ENCODE data around the gene FZR1.

The FZR1 gene

DNA sequence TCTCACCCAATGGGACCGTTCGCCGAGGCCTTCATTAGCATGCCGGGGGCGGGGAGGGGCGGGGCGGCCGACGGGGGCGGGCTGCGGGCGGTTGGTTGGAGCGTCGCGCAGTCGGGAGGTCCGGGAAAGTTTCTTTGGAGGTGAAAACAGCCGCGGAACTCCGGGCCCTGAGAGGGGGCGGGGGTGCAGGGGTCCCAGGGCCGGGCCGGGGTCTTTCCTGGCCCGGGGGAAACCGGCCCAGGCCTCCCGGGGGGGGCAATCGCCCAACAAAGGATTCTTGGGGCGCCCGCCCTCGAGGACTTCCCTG is 66.7 kb downstream of the FZR1 start, which contains the start of gene HMG20B:
TSS of gene HMG20B (plus strand) at position 90 of the 307 bp plus-strand sequence. CDS start 366 bp downstream, outside the sequence.
- no peak for DNase-seq
- H2BK15ac ChIP-seq (ENCODE audit: low read depth, poor library complexity, severe bottlenecking): peak within 1 kb of the TSS; percentile 96
- 1% methylated on average over 20 of the region's 30 CpGs for WGBS
- peaks cover 21% of the 10 kb centered on the region for H3K79me1 ChIP-seq (replicated peaks; ENCODE audit: low read length, poor library complexity, severe bottlenecking)
- H3K4me1 ChIP-seq (ENCODE audit: control insufficient read depth, insufficient read depth, low read depth, low read length): peaks cover 29% of the 10 kb centered on the region
- peak within 1 kb of the TSS; percentile 90 for H2AK5ac ChIP-seq (ENCODE audit: low read length, severe bottlenecking)
- H3K4ac ChIP-seq (ENCODE audit: low read depth in 1 of 2, low read length in 2 of 2): peak within 1 kb of the TSS; percentile 46 to 99
- H2BK5ac ChIP-seq (ENCODE audit: low read depth, low read length, poor library complexity, severe bottlenecking): peak within 1 kb of the TSS; percentile 24
- peak within 1 kb of the TSS; percentile 58 to 71 for H3K14ac ChIP-seq (ENCODE audit: low read length in 2 of 2)
- H3K4me3 ChIP-seq (ENCODE audit: insufficient read depth in 1 of 2, low read depth in 1 of 2, low read length in 2 of 2): peak within 1 kb of the TSS; percentile 83 to 89
- H3K36me3 ChIP-seq (ENCODE audit: control insufficient read depth in 1 of 2, insufficient read depth in 2 of 2, low read depth in 1 of 2, low read length in 2 of 2): peaks cover 15 to 37% of the 10 kb centered on the region in 2 experiments
- H3K27ac ChIP-seq (ENCODE audit: low read length, poor library complexity, severe bottlenecking): peak within 1 kb of the TSS; percentile 41
- peak within 1 kb of the TSS; percentile 87 for H4K91ac ChIP-seq (ENCODE audit: low read length)
- H4K8ac ChIP-seq (ENCODE audit: low read length): peak within 1 kb of the TSS; percentile 98
- peak within 1 kb of the TSS; percentile 89 to 95 for H3K18ac ChIP-seq (ENCODE audit: low read depth in 1 of 2, low read length in 2 of 2)
- no peaks in the 10 kb centered on the region for H3K9me3 ChIP-seq (ENCODE audit: control insufficient read depth, low read length)
- H2BK120ac ChIP-seq (ENCODE audit: low read depth, low read length): peak within 1 kb of the TSS; percentile 94
- H3K23ac ChIP-seq (ENCODE audit: low read length in 2 of 2): peak within 1 kb of the TSS in 1 of 2 experiments; percentile 93
- peak within 1 kb of the TSS; percentile 54 for H2AFZ ChIP-seq (ENCODE audit: low read depth, low read length)
- peak within 1 kb of the TSS in 1 of 2 experiments; percentile 55 for H2BK12ac ChIP-seq (ENCODE audit: low read length in 2 of 2)
- H3K27me3 ChIP-seq (ENCODE audit: control insufficient read depth in 1 of 2, insufficient read depth in 1 of 2, low read length in 2 of 2): no peaks in the 10 kb centered on the region
- H3K9ac ChIP-seq (ENCODE audit: low read length): peak within 1 kb of the TSS; percentile 87
- peak within 1 kb of the TSS; percentile 99 for H3K4me2 ChIP-seq (ENCODE audit: low read length, poor library complexity, severe bottlenecking)

DNA sequence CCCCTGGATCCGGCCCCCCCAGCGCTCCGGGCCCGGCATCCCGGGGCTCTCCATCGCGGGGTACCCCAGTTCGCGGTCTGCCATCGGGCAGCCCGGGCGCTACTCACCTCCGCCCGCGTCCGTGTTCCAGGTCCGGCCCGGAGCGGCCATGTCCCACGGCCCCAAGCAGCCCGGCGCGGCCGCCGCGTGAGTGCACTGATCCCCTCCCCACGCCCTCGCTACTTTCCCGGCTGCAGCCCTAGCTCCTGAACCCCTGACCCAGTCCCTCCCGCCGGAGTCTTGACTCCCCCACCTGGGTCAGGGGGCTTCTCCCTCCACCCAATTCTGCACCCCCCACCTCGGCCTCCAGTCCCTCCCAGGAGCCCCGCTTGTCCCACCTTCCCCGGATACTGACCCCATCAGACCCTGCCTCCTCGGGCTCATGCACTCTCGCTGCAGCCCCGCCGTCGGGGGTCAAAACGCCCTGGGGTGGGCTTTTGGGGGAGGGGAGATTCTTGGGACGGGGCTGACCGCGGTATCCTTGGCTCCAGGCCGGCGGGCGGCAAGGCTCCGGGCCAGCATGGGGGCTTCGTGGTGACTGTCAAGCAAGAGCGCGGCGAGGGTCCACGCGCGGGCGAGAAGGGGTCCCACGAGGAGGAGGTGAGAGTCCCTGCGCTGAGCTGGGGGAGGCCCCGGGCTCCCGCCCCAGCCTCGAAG is 67.2 kb downstream of the FZR1 start:
- no peak overlapping the region for H2AK5ac ChIP-seq (ENCODE audit: low read length, severe bottlenecking)

DNA sequence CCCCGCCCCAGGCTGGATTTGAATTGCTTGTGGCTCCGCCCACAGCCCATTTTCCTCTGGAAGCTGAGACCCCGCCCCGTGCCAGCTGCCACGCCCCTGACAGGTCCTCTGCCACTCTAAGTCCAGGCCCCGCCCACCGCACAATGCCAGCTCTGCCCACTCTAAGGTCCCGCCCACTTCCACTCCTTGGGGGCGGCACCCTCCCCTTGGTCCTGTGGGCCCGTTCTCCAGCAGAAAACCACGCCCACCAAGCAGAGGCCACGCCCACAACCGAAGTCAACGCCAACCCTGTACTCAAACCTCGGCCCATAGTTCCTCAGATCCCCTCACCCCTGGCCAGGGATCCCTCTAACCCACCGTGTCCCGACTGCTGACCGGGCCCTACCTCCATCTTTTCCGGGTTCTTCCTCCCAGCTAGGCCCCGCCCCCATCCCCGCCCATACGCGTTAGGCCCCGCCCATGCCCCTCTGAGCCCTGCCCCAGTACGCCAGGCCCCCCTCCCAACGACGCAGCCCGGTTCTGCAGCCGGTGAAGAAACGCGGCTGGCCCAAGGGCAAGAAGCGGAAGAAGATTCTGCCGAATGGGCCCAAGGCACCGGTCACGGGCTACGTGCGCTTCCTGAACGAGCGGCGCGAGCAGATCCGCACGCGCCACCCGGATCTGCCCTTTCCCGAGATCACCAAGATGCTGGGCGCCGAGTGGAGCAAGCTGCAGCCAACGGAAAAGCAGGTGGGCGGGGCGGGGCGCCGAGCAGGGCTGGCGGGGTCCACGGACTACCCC is 67.9 kb downstream of the FZR1 start:
- Histone ChIP-seq H2BK120ac (ENCODE audit: low read depth, low read length) (peak overlapping the region; percentile 34), H3K4ac (ENCODE audit: low read depth in 1 of 2, low read length in 2 of 2) (no peak overlapping the region), H2AK5ac (ENCODE audit: low read length, severe bottlenecking) (no peak overlapping the region), H3K4me3 (ENCODE audit: insufficient read depth in 1 of 2, low read depth in 1 of 2, low read length in 2 of 2) (peak overlapping the region; percentile 83 to 89), H3K4me2 (ENCODE audit: low read length, poor library complexity, severe bottlenecking) (peak overlapping the region; percentile 98), H2AFZ (ENCODE audit: low read depth, low read length) (no peak overlapping the region), H3K27me3 (ENCODE audit: control insufficient read depth in 1 of 2, insufficient read depth in 1 of 2, low read length in 2 of 2) (no peaks in the 10 kb centered on the region), H3K18ac (ENCODE audit: low read depth in 1 of 2, low read length in 2 of 2) (no peak overlapping the region), H3K79me1 (replicated peaks; ENCODE audit: low read length, poor library complexity, severe bottlenecking) (peaks cover 21% of the 10 kb centered on the region), H2BK12ac (ENCODE audit: low read length in 2 of 2) (no peak overlapping the region), H3K23ac (ENCODE audit: low read length in 2 of 2) (no peak overlapping the region), H3K27ac (ENCODE audit: low read length, poor library complexity, severe bottlenecking) (no peak overlapping the region), H2BK5ac (ENCODE audit: low read depth, low read length, poor library complexity, severe bottlenecking) (no peak overlapping the region), H3K4me1 (ENCODE audit: control insufficient read depth, insufficient read depth, low read depth, low read length) (peaks cover 28% of the 10 kb centered on the region), H3K14ac (ENCODE audit: low read length in 2 of 2) (no peak overlapping the region), H3K36me3 (ENCODE audit: control insufficient read depth in 1 of 2, insufficient read depth in 2 of 2, low read depth in 1 of 2, low read length in 2 of 2) (peaks cover 15 to 49% of the 10 kb centered on the region in 2 experiments), H4K8ac (ENCODE audit: low read length) (peak overlapping the region; percentile 80), H3K9ac (ENCODE audit: low read length) (no peak overlapping the region), H2BK15ac (ENCODE audit: low read depth, poor library complexity, severe bottlenecking) (peak overlapping the region; percentile 89), H3K9me3 (ENCODE audit: control insufficient read depth, low read length) (no peaks in the 10 kb centered on the region), H4K91ac (ENCODE audit: low read length) (peak overlapping the region; percentile 61)
- peak; percentile 96 for DNase-seq
- 60% methylated on average over 51 of the region's 55 CpGs for WGBS

More for the DNA sequence above, 67.2 kb downstream of the FZR1 start:
- Histone ChIP-seq H3K18ac (ENCODE audit: low read depth in 1 of 2, low read length in 2 of 2) (peak overlapping the region; percentile 77), H3K4ac (ENCODE audit: low read depth in 1 of 2, low read length in 2 of 2) (peak overlapping the region in 1 of 2 experiments; percentile 86), H4K8ac (ENCODE audit: low read length) (peak overlapping the region; percentile 30), H3K4me1 (ENCODE audit: control insufficient read depth, insufficient read depth, low read depth, low read length) (peaks cover 29% of the 10 kb centered on the region), H3K14ac (ENCODE audit: low read length in 2 of 2) (peak overlapping the region; percentile 58 to 68), H2BK5ac (ENCODE audit: low read depth, low read length, poor library complexity, severe bottlenecking) (peak overlapping the region; percentile 24), H2AFZ (ENCODE audit: low read depth, low read length) (no peak overlapping the region), H3K9me3 (ENCODE audit: control insufficient read depth, low read length) (no peaks in the 10 kb centered on the region), H3K36me3 (ENCODE audit: control insufficient read depth in 1 of 2, insufficient read depth in 2 of 2, low read depth in 1 of 2, low read length in 2 of 2) (peaks cover 15 to 42% of the 10 kb centered on the region in 2 experiments), H2BK12ac (ENCODE audit: low read length in 2 of 2) (peak overlapping the region in 1 of 2 experiments; percentile 55), H2BK15ac (ENCODE audit: low read depth, poor library complexity, severe bottlenecking) (peak overlapping the region; percentile 89), H3K79me1 (replicated peaks; ENCODE audit: low read length, poor library complexity, severe bottlenecking) (peaks cover 21% of the 10 kb centered on the region), H2BK120ac (ENCODE audit: low read depth, low read length) (no peak overlapping the region), H4K91ac (ENCODE audit: low read length) (peak overlapping the region; percentile 87), H3K27me3 (ENCODE audit: control insufficient read depth in 1 of 2, insufficient read depth in 1 of 2, low read length in 2 of 2) (no peaks in the 10 kb centered on the region), H3K27ac (ENCODE audit: low read length, poor library complexity, severe bottlenecking) (no peak overlapping the region), H3K9ac (ENCODE audit: low read length) (peak overlapping the region; percentile 87), H3K4me3 (ENCODE audit: insufficient read depth in 1 of 2, low read depth in 1 of 2, low read length in 2 of 2) (peak overlapping the region; percentile 83 to 89), H3K4me2 (ENCODE audit: low read length, poor library complexity, severe bottlenecking) (peak overlapping the region; percentile 98), H3K23ac (ENCODE audit: low read length in 2 of 2) (peak overlapping the region in 1 of 2 experiments; percentile 84)
- DNase-seq: no peak
- under 1% methylated on average over 52 of the region's 60 CpGs for WGBS

DNA sequence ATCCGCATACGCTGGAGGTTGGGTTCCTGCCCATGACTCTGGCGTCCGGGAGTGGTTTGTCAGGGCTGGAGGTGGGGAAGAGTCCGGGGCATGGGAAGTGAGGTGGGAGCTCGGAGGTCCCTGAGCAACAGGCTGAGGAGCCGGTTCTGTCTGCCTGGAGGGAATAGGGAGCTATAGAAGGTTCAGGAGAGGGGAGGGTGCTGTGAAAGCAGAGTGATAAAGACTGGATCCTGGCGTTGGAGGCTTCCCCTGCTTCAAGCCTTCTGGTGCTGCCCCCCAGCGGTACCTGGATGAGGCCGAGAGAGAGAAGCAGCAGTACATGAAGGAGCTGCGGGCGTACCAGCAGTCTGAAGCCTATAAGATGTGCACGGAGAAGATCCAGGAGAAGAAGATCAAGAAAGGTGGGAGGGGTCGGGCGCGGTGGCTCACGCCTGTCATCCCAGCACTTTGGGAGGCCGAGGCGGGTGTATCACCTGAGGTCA is 69.2 kb downstream of the FZR1 start:
- Histone ChIP-seq H4K91ac (ENCODE audit: low read length) (no peak overlapping the region), H3K79me1 (replicated peaks; ENCODE audit: low read length, poor library complexity, severe bottlenecking) (peaks cover 21% of the 10 kb centered on the region), H2BK15ac (ENCODE audit: low read depth, poor library complexity, severe bottlenecking) (no peak overlapping the region), H3K4me1 (ENCODE audit: control insufficient read depth, insufficient read depth, low read depth, low read length) (peaks cover 31% of the 10 kb centered on the region), H2BK120ac (ENCODE audit: low read depth, low read length) (no peak overlapping the region), H3K23ac (ENCODE audit: low read length in 2 of 2) (no peak overlapping the region), H3K4ac (ENCODE audit: low read depth in 1 of 2, low read length in 2 of 2) (no peak overlapping the region), H2BK5ac (ENCODE audit: low read depth, low read length, poor library complexity, severe bottlenecking) (no peak overlapping the region), H3K14ac (ENCODE audit: low read length in 2 of 2) (no peak overlapping the region), H2AFZ (ENCODE audit: low read depth, low read length) (no peak overlapping the region), H3K27me3 (ENCODE audit: control insufficient read depth in 1 of 2, insufficient read depth in 1 of 2, low read length in 2 of 2) (no peaks in the 10 kb centered on the region), H3K9me3 (ENCODE audit: control insufficient read depth, low read length) (no peaks in the 10 kb centered on the region), H3K4me3 (ENCODE audit: insufficient read depth in 1 of 2, low read depth in 1 of 2, low read length in 2 of 2) (no peak overlapping the region), H3K27ac (ENCODE audit: low read length, poor library complexity, severe bottlenecking) (no peak overlapping the region), H3K18ac (ENCODE audit: low read depth in 1 of 2, low read length in 2 of 2) (no peak overlapping the region), H3K4me2 (ENCODE audit: low read length, poor library complexity, severe bottlenecking) (no peak overlapping the region), H4K8ac (ENCODE audit: low read length) (no peak overlapping the region), H2BK12ac (ENCODE audit: low read length in 2 of 2) (peak overlapping the region in 1 of 2 experiments; percentile 15), H3K36me3 (ENCODE audit: control insufficient read depth in 1 of 2, insufficient read depth in 2 of 2, low read depth in 1 of 2, low read length in 2 of 2) (peaks cover 15 to 50% of the 10 kb centered on the region in 2 experiments), H3K9ac (ENCODE audit: low read length) (no peak overlapping the region), H2AK5ac (ENCODE audit: low read length, severe bottlenecking) (no peak overlapping the region)
- peak; percentile 63 for DNase-seq
- 86% methylated on average over 19 of the region's 19 CpGs for WGBS
